Stimulated activated CD4-positive, alpha-beta T cell treated with anti-CD3 and anti-CD28 coated beads, TNF-alpha, amount 100 ng/mL, for 24 hours (primary cell): ENCODE measurements around the gene ACTR2.
A peak's percentile ranks its signal among the peaks of the same experiment; 100 is the strongest.

Experiments used
- DNase-seq, 3 experiments: peaks; one replicate each; pipeline ENCODE4 v3.0.0-alpha.2; 2020; ENCODE audit warnings: low read depth in 3 of 3

Gene ACTR2

GRCh38 chr2:65278531-65278981 is 50.9 kb downstream of the ACTR2 start:
- no peak for DNase-seq

- no peak for DNase-seq
These were observed 52.1 kb downstream of the ACTR2 start for GRCh38 chr2:65279756-65280155.

GRCh38 chr2:65281627-65282351 is 54.2 kb downstream of the ACTR2 start:
- DNase-seq = no peak

- no peak for DNase-seq
These were observed 54.9 kb downstream of the ACTR2 start for GRCh38 chr2:65282477-65283053.

- no peak for DNase-seq
These were observed 59.7 kb downstream of the ACTR2 start for GRCh38 chr2:65287364-65287763.

GRCh38 chr2:65291216-65292105 is 63.8 kb downstream of the ACTR2 start:
- DNase-seq = no peak

GRCh38 chr2:65292106-65292400 is 64.4 kb downstream of the ACTR2 start:
- DNase-seq = no peak

GRCh38 chr2:65292461-65293011 is 64.9 kb downstream of the ACTR2 start:
- DNase-seq = no peak

GRCh38 chr2:65293376-65293775 is 65.7 kb downstream of the ACTR2 start:
- DNase-seq = no peak

- DNase-seq = no peak
These were observed 66.5 kb downstream of the ACTR2 start for GRCh38 chr2:65294136-65294535.

GRCh38 chr2:65294701-65295100 is 67.1 kb downstream of the ACTR2 start:
- DNase-seq = no peak

GRCh38 chr2:65296971-65297370 is 69.3 kb downstream of the ACTR2 start:
- DNase-seq = no peak

GRCh38 chr2:65297544-65297943 is 69.9 kb downstream of the ACTR2 start:
- DNase-seq = no peak

GRCh38 chr2:65298089-65298488 is 70.5 kb downstream of the ACTR2 start:
- DNase-seq = no peak

GRCh38 chr2:65299246-65299645 is 71.6 kb downstream of the ACTR2 start:
- DNase-seq = peak; percentile 15 to 58 (median 47)

- no peak for DNase-seq
These were observed 72.6 kb downstream of the ACTR2 start for GRCh38 chr2:65300134-65300760.

- peak; percentile 58 to 78 (median 61) for DNase-seq
These were observed 73.4 kb downstream of the ACTR2 start for GRCh38 chr2:65300761-65301711.

GRCh38 chr2:65305934-65306333 is 78.3 kb downstream of the ACTR2 start:
- DNase-seq = no peak

- DNase-seq = no peak
These were observed 82.1 kb downstream of the ACTR2 start for GRCh38 chr2:65309699-65310098.

- no peak for DNase-seq
These were observed 83.4 kb downstream of the ACTR2 start for GRCh38 chr2:65311049-65311448.

GRCh38 chr2:65311596-65311995 is 84.0 kb downstream of the ACTR2 start:
- no peak for DNase-seq
